ENCODE results near the gene ARHGDIG.
"Not testable (repeated sequence)": the region's sequence is repeated elsewhere in the genome, so short reads cannot be mapped to it uniquely, and the experiment has no call there.

Gene ARHGDIG

GRCh38 chr16:301950-302349 is 21.6 kb downstream of the ARHGDIG start:
- no peak for DNase-seq

DNA sequence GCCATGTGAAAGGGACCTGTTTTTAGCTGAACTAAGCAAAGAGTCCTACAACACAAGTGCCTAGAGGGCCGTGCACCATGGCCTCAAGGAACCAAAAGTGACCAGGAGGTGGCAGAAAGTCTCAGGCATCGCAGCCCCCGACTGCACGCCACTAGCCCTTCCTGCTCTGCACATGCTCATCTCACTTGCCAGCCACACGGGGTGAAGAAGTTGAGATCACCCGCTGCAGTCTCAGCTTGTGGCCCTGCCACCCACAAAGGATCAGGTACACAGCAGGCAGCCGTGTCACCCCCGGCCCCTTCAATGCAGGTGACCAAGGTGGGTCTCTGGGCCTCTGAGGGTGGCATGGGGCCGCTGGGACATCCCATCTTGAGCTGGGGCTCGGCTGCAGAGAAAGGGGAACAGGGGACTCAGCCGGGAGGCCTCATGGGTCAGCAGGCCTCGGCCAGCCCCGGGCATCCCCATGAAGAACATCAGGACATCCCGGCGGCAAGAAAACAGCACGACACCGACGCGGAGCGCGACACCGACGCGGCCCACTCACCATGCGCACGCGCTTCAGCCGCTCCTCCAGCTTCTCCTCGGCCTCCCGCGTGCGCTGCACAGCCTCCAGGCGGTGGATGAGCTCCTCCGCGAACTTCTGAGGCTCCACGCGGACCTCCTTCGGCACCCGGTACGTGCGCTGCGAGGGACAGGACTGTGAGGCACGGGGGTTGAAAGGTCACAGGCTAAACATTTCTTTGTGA is 23.5 kb downstream of the ARHGDIG start:
- DNase-seq = no peak

DNA sequence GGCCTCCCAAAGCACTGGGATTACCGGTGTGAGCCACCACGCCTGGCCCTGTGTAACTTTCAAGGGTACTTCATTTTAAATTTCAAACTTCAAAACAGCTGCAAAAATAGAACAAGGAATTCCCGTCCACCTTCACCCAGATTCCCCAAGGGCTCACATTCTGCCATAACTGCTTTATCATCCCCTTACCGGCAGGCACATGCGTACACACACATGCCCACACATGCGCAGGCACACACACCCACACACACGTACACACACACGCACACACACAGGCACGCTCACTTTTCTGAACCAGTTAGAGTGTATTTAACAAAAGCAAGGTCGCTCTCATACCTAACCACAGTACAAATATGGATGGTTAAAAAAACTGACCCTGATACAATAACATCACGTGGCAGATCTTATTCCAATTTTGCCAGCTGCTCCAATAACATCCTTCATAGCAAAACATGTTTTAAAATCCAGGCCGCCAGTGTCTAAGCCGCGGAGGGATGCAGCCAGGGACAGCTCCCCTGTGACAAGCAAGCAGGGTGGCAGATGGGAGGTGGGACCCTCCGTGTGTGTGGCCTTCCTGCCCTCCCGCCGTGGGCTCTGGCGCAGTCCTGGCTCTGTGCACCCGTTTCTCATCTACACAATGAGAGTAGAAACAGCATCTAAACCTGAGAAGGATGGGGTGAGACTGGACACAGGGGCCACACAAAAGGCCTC is 25.7 kb downstream of the ARHGDIG start:
- DNase-seq = no peak

GRCh38 chr16:306911-307370 is 26.6 kb downstream of the ARHGDIG start:
- DNase-seq = no peak

DNA sequence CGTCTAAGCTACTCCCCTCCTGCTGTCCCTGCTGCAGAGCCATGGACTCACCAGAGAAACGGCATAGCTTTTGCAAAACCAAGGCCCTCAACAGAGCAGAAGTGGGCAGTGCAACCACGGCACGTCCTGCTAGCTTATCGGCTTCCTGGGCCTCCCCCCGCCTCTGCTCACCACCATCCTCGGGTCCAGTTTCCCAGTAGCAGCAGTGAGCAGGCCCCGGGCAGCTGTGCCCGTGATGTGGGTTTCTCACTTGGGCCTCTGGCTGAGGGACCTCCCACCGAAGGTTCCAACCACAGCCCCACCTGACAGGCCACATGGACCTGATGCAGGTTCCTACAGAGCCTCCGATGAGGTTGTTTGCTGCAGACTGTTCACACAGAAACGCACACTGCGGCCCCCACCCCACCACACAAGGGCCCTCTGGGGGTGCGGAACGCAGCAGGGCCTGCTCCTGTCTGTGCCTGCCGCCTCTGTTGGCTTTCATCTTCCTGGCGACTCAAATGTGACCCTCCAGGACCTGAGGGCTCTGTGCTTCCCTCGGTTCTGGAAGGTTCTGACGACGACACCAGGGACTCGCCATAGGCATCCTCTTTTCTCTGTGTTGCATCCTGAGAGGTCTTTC is 27.4 kb downstream of the ARHGDIG start:
- DNase-seq = no peak

DNA sequence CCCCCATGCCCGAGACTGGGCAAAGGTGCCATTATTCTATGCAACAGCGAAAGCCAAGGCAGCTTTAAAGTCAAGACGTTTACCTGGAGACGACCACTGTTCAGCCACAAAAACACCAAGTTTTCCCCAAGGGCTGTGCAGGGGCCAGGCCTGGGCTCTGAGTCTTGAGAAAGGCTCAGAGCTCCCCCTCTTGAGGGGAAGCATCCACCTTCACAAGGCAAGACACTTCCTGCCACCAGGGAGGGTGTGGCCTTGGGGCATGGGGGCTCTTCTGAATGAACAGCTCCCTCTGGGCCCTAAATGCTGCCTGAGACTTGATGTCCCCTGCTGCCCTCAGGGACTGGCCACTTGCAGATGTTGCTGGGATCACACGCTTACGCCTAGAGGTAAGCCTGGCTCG is 29.1 kb downstream of the ARHGDIG start:
- DNase-seq = peak in 1 of 4 experiments; percentile 13

DNA sequence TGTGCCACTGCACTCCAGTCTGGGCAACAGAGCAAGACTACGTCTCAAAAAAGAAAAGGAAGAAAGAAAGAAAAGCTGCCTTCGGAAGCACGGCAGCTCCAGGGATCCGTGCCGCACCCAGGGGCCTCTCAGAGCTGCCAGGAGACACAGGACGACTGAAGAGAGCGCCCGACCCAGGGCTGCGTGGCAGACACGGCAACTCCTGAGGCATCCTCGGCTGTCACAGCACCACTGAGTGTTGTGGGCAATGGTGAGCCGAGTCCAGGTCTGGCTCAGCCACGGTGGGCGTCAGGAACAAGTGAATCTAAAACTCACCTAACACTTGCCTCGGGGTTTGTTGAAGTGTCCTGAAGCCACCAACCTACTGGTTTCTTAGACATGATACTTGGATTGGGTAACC is 31.3 kb downstream of the ARHGDIG start:
- DNase-seq = no peak

DNA sequence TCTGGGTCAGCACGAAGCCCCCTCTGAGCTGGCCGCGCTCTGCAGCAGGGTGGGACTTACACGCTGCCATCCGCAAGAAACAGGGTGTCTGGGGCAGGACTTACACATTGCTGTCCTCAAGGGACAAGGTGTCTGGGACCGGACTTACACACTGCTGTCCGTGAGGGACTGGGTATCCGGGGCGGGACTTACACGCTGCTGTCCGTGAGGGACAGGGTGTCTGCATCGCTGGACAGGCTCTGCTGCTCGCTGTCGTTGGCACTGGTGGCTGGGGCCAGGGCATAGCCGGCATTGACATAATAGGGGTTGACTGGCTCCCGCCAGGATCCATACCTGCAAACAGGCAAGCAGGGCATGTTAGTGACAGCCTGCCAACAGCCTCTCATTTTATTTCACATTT is 34.0 kb downstream of the ARHGDIG start:
- DNase-seq = no peak

DNA sequence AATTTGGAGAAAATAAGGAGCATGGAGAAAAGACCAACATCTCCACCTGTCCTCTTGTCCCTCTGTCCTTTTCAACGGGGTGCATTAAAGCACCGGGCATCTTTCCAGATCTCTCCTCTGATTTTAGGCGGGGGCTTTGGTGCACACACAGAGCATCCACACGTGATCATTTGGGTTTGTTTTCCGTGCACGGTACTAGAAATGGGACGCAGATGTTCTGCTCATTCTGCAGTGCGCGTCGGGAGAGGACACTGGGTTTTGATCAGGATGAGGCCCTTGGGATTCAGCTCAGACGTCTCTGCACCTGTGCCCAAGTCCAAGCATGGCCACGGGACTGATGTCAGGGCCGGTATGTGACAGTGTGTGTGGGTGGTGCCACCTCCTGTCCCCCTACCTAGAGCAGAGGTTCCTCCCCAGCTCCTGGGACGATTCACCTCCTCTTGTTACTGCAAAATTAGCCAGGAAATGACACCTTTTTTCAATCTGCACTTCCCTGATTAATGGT is 34.5 kb downstream of the ARHGDIG start:
- no peak for DNase-seq

DNA sequence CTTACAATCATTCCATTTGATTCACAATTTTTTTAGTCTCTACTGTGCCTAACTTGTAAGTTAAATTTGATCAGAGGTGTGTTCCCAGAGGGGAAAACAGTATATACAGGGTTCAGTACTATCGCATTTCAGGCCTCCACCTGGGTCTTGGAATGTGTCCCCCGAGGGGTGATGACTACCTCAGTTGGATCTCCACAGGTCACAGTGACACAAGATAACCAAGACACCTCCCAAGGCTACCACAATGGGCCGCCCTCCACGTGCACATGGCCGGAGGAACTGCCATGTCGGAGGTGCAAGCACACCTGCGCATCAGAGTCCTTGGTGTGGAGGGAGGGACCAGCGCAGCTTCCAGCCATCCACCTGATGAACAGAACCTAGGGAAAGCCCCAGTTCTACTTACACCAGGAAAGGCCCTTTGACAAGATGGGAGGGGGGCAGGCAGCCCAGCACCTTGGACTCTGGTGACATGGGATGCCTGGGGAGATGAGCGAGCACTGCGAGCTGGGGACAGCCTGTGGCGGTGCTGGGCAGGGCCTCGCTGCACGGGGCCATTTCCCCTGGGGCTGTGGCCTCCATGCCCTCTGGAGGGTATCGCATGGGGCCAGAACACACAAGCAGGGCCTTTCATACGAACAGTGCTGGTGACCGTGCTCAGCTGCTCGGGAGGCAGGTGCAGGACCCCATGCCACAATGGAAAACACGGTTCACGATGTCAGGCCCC is 36.5 kb downstream of the ARHGDIG start:
- DNase-seq = no peak

DNA sequence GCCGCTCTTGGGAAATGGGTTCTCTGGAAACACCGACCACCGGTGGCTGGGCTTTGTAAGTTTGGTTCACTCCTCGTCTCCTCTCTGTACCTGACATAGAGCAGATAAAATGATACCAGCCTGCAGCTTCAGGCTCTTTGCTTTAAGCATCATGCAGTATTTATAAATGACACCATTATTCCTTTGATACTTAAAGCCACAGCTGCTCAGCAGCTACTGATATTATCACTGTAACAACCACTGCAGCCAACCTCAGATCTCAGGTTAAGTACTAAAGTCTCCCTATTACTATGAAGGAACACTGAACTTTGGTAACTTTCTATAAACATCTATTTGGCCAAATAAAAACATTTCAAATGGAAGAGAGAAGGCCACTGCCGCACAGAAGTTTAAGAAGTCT is 37.2 kb downstream of the ARHGDIG start:
- DNase-seq = no peak

- DNase-seq = no peak
These were observed 38.2 kb downstream of the ARHGDIG start for GRCh38 chr16:318628-319027.

DNA sequence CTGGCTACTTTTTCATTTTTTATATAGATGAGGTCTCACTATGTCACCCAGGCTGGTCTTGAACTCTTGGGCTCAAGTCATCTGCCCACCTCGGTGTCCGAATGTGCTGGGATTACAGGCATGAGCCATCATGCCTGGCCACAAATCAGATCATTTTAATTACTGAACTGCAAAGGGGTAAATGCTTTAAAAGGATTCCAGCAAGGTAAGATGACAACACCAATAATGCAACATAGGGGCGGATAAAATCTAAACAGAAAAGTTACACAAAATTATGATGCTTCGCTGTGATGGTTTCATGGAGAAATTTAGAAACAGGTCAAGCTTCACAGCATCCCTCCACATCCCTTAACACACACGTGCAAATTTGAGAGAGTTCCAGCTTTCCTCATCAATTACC is 39.8 kb downstream of the ARHGDIG start:
- no peak for DNase-seq

DNA sequence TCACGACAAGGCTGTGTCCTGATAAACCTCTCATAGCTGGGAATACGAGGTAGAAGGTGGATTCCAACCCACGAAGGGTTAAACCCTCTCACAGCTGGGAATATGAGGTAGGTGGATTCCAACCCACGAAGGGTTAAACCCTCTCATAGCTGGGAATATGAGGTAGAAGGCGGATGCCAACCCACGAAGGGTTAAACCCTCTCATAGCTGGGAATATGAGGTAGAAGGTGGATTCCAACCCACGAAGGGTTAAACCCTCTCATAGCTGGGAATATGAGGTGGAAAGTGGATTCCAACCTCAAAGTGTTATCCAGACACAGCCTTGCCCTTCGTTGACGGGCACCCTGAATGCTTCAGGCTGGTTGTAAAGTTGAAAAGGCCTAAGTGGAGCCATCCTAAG is 41.1 kb downstream of the ARHGDIG start:
- no peak for DNase-seq

DNA sequence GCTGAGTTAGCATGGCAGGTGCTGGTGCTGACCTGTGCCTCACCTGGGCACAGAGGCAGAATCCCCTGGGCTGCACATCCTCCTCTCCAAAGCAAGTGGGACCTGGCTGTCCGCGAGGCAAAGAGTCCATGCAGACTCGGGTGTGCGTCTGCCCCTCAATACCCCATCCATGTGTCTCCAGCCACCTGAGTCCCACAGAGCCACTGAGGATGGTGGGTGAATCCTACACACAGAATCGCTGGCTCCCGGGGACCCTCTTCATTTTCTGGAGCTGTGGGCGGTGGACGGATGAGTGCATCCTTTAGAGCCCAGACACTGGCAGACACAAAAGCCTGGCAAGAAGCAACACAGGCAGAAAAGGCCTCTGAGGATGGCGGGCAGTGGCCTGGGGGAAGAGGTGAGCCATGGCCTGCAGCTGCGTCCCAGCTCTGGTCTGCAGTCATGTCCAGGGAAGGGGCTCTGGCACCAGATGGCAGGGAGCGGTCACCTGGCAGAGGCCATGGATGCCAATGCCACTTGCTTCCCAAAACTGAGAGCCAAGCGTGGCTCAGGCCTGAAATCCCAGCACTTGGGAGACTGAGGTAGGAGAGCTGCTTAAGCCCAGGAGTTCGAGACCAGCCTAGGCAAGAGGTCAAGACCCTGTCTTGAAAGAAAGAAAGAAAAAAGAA is 42.2 kb downstream of the ARHGDIG start:
- DNase-seq = no peak

DNA sequence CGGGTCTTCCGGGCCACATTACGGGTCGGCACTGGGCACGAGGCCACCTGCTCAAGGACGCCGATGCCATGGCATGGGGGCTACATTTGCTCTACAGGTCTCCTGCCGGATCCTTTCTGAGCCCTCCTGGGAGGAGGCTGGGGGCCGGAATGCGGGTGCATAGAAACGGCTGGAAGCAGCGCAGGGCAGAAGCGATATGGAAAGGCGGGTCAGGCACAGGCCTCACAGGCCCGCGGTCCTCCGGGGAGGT is 43.7 kb downstream of the ARHGDIG start:
- no peak for DNase-seq

DNA sequence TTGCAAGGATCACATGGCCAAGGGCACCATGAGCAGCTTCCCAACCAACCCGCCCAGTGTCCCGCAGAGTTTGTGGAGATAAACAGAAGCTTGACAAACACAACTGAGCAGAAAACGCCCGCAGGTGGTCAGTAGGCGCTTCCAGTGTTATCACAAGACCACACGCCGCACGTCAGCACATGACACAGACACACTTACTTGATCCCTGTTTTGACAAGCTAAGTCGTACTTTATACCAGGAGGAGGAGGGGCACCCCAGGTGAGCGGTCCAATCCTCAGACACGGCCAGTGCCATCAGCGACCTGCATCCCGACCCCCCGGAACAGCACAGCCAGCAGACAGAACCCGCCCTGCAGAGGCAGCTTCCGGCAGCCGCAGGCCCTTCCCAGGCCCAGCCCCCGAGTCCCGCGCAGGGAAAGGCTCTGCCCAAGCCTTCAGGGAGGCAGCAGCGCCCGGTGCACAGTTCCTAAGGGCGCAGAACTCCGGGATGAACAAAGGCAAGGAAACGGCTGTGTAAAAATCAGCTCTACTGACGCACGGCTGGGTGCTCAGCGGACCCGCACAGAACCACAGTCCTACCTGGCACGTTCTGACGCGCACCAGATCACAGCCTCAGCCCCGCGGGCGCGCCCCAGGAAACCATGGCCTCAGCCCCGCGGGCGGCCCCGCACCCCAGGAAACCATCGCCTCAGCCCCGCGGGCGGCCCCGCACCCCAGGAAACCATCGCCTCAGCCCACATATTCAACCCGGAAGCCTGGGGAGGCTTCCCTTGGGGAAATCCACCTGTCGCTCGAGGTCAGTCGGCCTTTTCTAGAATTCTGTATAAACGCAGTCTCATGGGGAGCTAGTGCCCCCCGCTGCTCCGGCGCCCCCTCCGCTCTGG is 44.3 kb downstream of the ARHGDIG start:
- DNase-seq = peak in 3 of 4 experiments; percentile 24 to 72 (median 60)

DNA sequence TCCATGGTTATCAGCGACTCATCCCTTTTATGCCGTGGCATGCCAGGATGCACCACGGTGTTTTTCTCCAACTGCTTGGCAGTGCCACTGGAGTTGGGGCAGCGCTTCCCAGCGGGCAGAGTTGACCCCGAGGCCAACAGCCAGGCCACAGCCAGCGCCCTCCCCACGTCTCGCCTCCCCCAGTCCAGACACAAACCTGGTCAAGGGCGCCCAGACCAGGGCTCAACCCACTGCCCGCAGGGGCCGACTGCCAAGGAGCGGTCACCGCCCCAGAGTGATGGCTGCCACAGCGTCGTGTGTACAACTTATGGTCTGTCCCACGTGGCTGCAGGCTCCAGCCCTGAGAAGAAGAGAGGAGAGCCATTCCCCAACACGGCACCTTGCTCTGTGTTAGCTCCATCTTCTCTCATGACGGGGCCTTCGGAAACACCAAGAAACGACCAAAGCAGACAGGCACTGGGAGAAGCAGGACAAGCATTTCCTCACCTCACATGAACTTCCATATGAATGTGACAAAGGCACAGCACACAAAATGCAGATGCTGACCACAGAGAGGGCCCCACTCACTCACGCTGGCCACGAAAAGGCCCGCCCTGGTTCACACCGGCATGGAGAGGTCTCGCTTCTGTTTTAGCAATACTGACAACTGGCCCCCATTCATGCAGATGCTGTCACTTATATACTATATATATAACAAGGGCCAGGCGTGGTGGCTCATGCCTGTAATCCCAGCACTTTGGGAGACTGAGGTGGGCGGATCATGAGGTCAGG is 45.2 kb downstream of the ARHGDIG start:
- no peak for DNase-seq

- DNase-seq = no peak
These were observed 50.4 kb downstream of the ARHGDIG start for GRCh38 chr16:330741-331140.

DNA sequence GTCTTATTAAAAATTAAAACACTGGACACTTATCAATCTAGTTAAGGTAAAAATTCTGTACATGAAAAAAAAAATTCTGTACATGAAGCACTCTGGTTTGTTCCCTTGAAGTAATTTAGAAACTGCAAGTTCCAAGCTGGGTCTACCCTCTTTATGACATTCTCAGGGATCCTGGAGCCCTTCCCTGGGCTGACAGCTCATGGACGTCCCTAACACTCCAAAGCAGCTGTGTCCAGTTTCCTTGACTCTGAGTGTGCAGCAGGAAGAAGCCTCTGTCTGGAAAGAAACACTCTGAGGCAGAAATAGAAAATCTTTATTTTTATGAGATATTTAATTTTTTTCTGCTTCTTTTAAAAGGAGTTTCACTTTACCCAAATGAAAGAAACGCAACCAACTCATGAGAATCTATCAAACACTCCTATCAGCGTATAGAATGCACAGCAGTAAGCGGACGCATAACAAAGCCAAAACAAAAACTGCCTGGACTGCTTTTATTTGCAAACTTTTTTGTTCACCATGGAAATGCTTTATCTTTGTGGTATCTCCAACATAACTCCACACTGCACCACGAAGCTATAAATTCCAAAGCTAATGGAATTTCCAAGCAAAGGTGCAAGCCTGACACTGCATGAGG is 50.9 kb downstream of the ARHGDIG start:
- DNase-seq = not testable (repeated sequence)
